GM23338 (cell line): ENCODE measurements around the gene DPM1. TPM values are rescaled to one million over a fixed set of nuclear protein-coding genes. Genes with fewer than 3 reads are reported as not detected.

Source experiments
- ATAC-seq: fragments of 200-7000 bp; cut with Tn5 transposase; 3 replicates; pipeline ENCODE4 v1.9.1; 2020
- DNase-seq: peaks from one replicate; pipeline ENCODE4 v3.0.0-alpha.2; 2015; ENCODE audit warnings: low spot score
- H2AFZ ChIP-seq: fragments of 200-600 bp; sonication (generic); 2 replicates; pipeline ENCODE4 v1.8.0; 2016; ENCODE audit warnings: antibody characterized with exemption, mild to moderate bottlenecking, moderate library complexity
- H3F3A ChIP-seq: fragments of 200-600 bp; sonication (generic); replicated peaks from 2 replicates; pipeline ENCODE4 v1.8.0; 2017; ENCODE audit warnings: antibody characterized with exemption, mixed run types, low read depth
- H3K27ac ChIP-seq: fragments of 200-600 bp; sonication (generic); 2 replicates; pipeline ENCODE4 v1.6.1; 2016; ENCODE audit warnings: low read depth
- H3K27me3 ChIP-seq: fragments of 200-600 bp; sonication (generic); 2 replicates; pipeline ENCODE4 v1.8.0; 2016; ENCODE audit warnings: mild to moderate bottlenecking, mixed run types, moderate library complexity; ENCODE audit not compliant: insufficient read depth
- H3K36me3 ChIP-seq: fragments of 200-600 bp; sonication (generic); 2 replicates; pipeline ENCODE4 v1.8.0; 2016; ENCODE audit warnings: mild to moderate bottlenecking; ENCODE audit not compliant: insufficient read depth
- H3K4me1 ChIP-seq: fragments of 200-600 bp; sonication (generic); 2 replicates; pipeline ENCODE4 v1.8.0; 2016; ENCODE audit warnings: mild to moderate bottlenecking, moderate library complexity; ENCODE audit not compliant: insufficient read depth
- H3K4me2 ChIP-seq: fragments of 200-600 bp; sonication (generic); 2 replicates; pipeline ENCODE4 v1.7.1; 2017; ENCODE audit warnings: mixed run types
- H3K4me3 ChIP-seq: fragments of 200-600 bp; sonication (generic); 2 replicates; pipeline ENCODE4 v1.6.1; 2016; ENCODE audit warnings: mixed run types
- H3K79me2 ChIP-seq: fragments of 200-600 bp; sonication (generic); replicated peaks from 2 replicates; pipeline ENCODE4 v1.8.0; 2017; ENCODE audit warnings: mild to moderate bottlenecking; ENCODE audit not compliant: insufficient read depth
- H3K9me2 ChIP-seq: fragments of 200-600 bp; sonication (generic); 2 replicates; pipeline ENCODE4 v1.8.0; 2017; ENCODE audit not compliant: insufficient read depth
- H4K20me1 ChIP-seq: fragments of 200-600 bp; sonication (generic); replicated peaks from 2 replicates; pipeline ENCODE4 v1.8.0; 2017; ENCODE audit warnings: mild to moderate bottlenecking; ENCODE audit not compliant: insufficient read depth
- H3K27ac Mint-ChIP-seq: 2 replicates; pipeline ENCODE4 v1.8.0; 2020; ENCODE audit warnings: inconsistent platforms, mild to moderate bottlenecking, moderate library complexity, mixed read lengths
- H3K27me3 Mint-ChIP-seq: 3 replicates; pipeline ENCODE4 v1.8.0; 2022; ENCODE audit warnings: low read depth, mild to moderate bottlenecking, moderate library complexity, mixed read lengths, inconsistent platforms; ENCODE audit not compliant: insufficient read depth, poor library complexity
- H3K36me3 Mint-ChIP-seq: 3 replicates; pipeline ENCODE4 v1.8.0; 2021; ENCODE audit warnings: low read depth, mild to moderate bottlenecking, inconsistent platforms, moderate library complexity, mixed read lengths
- H3K4me1 Mint-ChIP-seq: 3 replicates; pipeline ENCODE4 v1.8.0; 2020; ENCODE audit warnings: mild to moderate bottlenecking, inconsistent platforms, mixed read lengths
- H3K4me3 Mint-ChIP-seq: 3 replicates; pipeline ENCODE4 v1.8.0; 2021; ENCODE audit warnings: moderate library complexity, mild to moderate bottlenecking, inconsistent platforms, mixed read lengths
- H3K9me3 Mint-ChIP-seq: 3 replicates; pipeline ENCODE4 v1.8.0; 2020; ENCODE audit warnings: moderate library complexity, mild to moderate bottlenecking, inconsistent platforms, mixed read lengths
- CREB1 ChIP-seq: fragments of 250-450 bp; sonication (Bioruptor Pico); IDR thresholded peaks from 2 replicates; pipeline ENCODE4 v1.5.0; 2020; ENCODE audit warnings: low read depth, mild to moderate bottlenecking, moderate library complexity
- CTCF ChIP-seq, 2 experiments: fragments of 200-600 bp in 1 of 2; sonication (generic) in 1 of 2; conservative IDR thresholded peaks; 2 replicates each; pipeline versions ENCODE4 v1.5.1 to v1.6.1; 2016 to 2017; ENCODE audit warnings: antibody characterized with exemption in 2 of 2, low read depth in 2 of 2, mild to moderate bottlenecking in 2 of 2, moderate library complexity in 1 of 2
- ETS1 ChIP-seq: IDR thresholded peaks from 2 replicates; pipeline ENCODE4 v1.6.1; 2016; ENCODE audit warnings: antibody characterized with exemption
- EZH2 ChIP-seq: fragments of 200-600 bp; sonication (generic); IDR thresholded peaks from one replicate; pipeline ENCODE4 v1.8.0; 2017; ENCODE audit warnings: antibody characterized with exemption, mild to moderate bottlenecking, low read depth; ENCODE audit not compliant: unreplicated experiment
- EZH2phosphoT487 ChIP-seq: fragments of 200-600 bp; sonication (generic); IDR thresholded peaks from one replicate; pipeline ENCODE4 v1.8.1; 2018; ENCODE audit warnings: antibody characterized with exemption; ENCODE audit not compliant: unreplicated experiment
- JUNB ChIP-seq: IDR thresholded peaks from one replicate; pipeline ENCODE4 v1.6.1; 2016; ENCODE audit warnings: antibody characterized with exemption; ENCODE audit not compliant: unreplicated experiment
- NANOG ChIP-seq: IDR thresholded peaks from 2 replicates; pipeline ENCODE4 v1.6.1; 2016; ENCODE audit warnings: antibody characterized with exemption, borderline replicate concordance
- POLR2AphosphoS5 ChIP-seq: IDR thresholded peaks from 2 replicates; pipeline ENCODE4 v1.6.1; 2016; ENCODE audit warnings: antibody characterized with exemption, low read depth
- REST ChIP-seq: IDR thresholded peaks from one replicate; pipeline ENCODE4 v1.6.1; 2018; ENCODE audit warnings: antibody characterized with exemption; ENCODE audit not compliant: unreplicated experiment
- STAT1 ChIP-seq: IDR thresholded peaks from one replicate; pipeline ENCODE4 v1.6.1; 2016; ENCODE audit warnings: antibody characterized with exemption; ENCODE audit not compliant: unreplicated experiment
- ZNF114 ChIP-seq: fragments of 250-450 bp; sonication (Bioruptor Pico); IDR thresholded peaks from 2 replicates; pipeline ENCODE4 v1.5.0; 2020; ENCODE audit warnings: mild to moderate bottlenecking, moderate library complexity
- ZNF331 ChIP-seq: fragments of 250-450 bp; sonication (Bioruptor Pico); IDR thresholded peaks from 2 replicates; pipeline ENCODE4 v1.5.0; 2020; ENCODE audit warnings: low read depth, mild to moderate bottlenecking, moderate library complexity
- polyA plus RNA-seq: library from polyadenylated mRNA; unstranded; fragments of >200 nt; fragmentation: Nextera tagmentation; extraction: Ambion mirVana; gene quantifications from 2 replicates; pipeline ENCODE4 v1.2.1, GENCODE V29; 2016
- total RNA-seq: library from RNA; depleted of rRNA; stranded (reverse); fragments of >200 nt; shearing (Covaris generic); gene quantifications from 2 replicates; pipeline ENCODE4 v1.2.3, GENCODE V29; 2014

DPM1 gene
- total and polyA plus RNA-seq, 2 experiments from 2014 or later = 71.7 to 130 TPM

GRCh38 chr20:50932016-50932485 is 26.3 kb downstream of the DPM1 start:
- 0 out of 2 replicates have a peak, but pooled peaks cover 7% of the 10 kb centered on the region for H3F3A ChIP-seq
- H3K79me2 ChIP-seq = peaks cover 31% of the 10 kb centered on the region
- no peak for DNase-seq
- peaks cover 20% of the 10 kb centered on the region for H4K20me1 ChIP-seq
- H2AFZ ChIP-seq = no peak overlapping the region
- H3K4me2 ChIP-seq = peak overlapping the region; percentile 42; the same call in 1 of the 2 replicates
- H3K4me1 Mint-ChIP-seq = peaks cover 32% of the 10 kb centered on the region
- TF ChIP-seq STAT1 = no peak
- no peak for TF ChIP-seq CREB1
- no peak for TF ChIP-seq REST
- peaks cover 16% of the 10 kb centered on the region; the same call in 1 of the 2 replicates for H3K36me3 ChIP-seq
- peak overlapping the region; percentile 63 for H3K4me3 Mint-ChIP-seq
- peaks cover 7% of the 10 kb centered on the region; the same call in 2 of the 3 replicates for H3K9me3 Mint-ChIP-seq
- no peaks in the 10 kb centered on the region for H3K27me3 ChIP-seq
- peak overlapping the region; percentile 48; the same call in 1 of the 2 replicates for H3K4me3 ChIP-seq
- H3K27ac ChIP-seq = peak overlapping the region; percentile 99
- H3K4me1 ChIP-seq = peaks cover 26% of the 10 kb centered on the region
- H3K27ac Mint-ChIP-seq = peak overlapping the region; percentile 95
- H3K9me2 ChIP-seq = no peaks in the 10 kb centered on the region
- peaks cover 78% of the 10 kb centered on the region for H3K36me3 Mint-ChIP-seq
- H3K27me3 Mint-ChIP-seq = peaks cover 18% of the 10 kb centered on the region
- ATAC-seq = no peak

- peaks cover 37% of the 10 kb centered on the region for H3K79me2 ChIP-seq
- Mint-ChIP-seq H3K27me3 (peaks cover 18% of the 10 kb centered on the region), H3K27ac (peak within 1 kb of the TSS; percentile 99), H3K4me1 (peaks cover 37% of the 10 kb centered on the region), H3K9me3 (peaks cover 7% of the 10 kb centered on the region; the same call in 2 of the 3 replicates), H3K36me3 (peaks cover 79% of the 10 kb centered on the region), H3K4me3 (peak within 1 kb of the TSS; percentile 94)
- peak within 1 kb of the TSS; percentile 73 for H3K4me3 ChIP-seq
- H3K9me2 ChIP-seq = no peaks in the 10 kb centered on the region
- 0 out of 2 replicates have a peak, but pooled peaks cover 7% of the 10 kb centered on the region for H3F3A ChIP-seq
- peaks cover 24% of the 10 kb centered on the region for H4K20me1 ChIP-seq
- ATAC-seq = peak; percentile 77
- peak within 1 kb of the TSS; percentile 99 for H3K27ac ChIP-seq
- DNase-seq = peak; percentile 97
- peaks cover 16% of the 10 kb centered on the region; the same call in 1 of the 2 replicates for H3K36me3 ChIP-seq
- peaks cover 32% of the 10 kb centered on the region for H3K4me1 ChIP-seq
- no peaks in the 10 kb centered on the region for H3K27me3 ChIP-seq
- H3K4me2 ChIP-seq = peak within 1 kb of the TSS; percentile 65
- H2AFZ ChIP-seq = no peak within 1 kb of the TSS
- TF ChIP-seq STAT1 (no peak), POLR2AphosphoS5 (peak; percentile 67), CTCF (conservative IDR thresholded peaks at IDR 0.05; ENCODE audit: low read depth in 2 of 2) (peak; percentile 50 to 57), REST (no peak), ZNF331 (0 out of 2 replicates have a peak, but pooled peaks have one; percentile 20), EZH2phosphoT487 (no peak), EZH2 (no peak), ZNF114 (CRISPR knock-in tag) (0 out of 2 replicates have a peak, but pooled peaks have one; percentile 55), NANOG (no peak), ETS1 (no peak), CREB1 (peak; percentile 88), JUNB (no peak)
These were observed 26.9 kb downstream of the DPM1 start, which contains the start of gene ADNP for GRCh38 chr20:50931306-50932015. Gene ADNP (minus strand): TSS chr20:50931437. CDS start chr20:50903996, 27,441 bp downstream.
